Cardiac septum (tissue), 1 donor: ENCODE measurements around the gene CHST5. TPM values are rescaled to one million over a fixed set of nuclear protein-coding genes. Genes with fewer than 3 reads are reported as not detected.
"Not testable (repeated sequence)": the region's sequence is repeated elsewhere in the genome, so short reads cannot be mapped to it uniquely, and the experiment has no call there.

Source experiments
- DNase-seq: peaks from one replicate; pipeline ENCODE4 v3.0.0-alpha.2; 2020; ENCODE audit warnings: low spot score
- intact Hi-C: fragments of 100-400 bp; cut with DNase I; formaldehyde crosslinking; loops from one replicate; pipeline ENCODE4 v1.14.0; 2022
- total RNA-seq: library from RNA; stranded (reverse); fragmentation: NEBNext Ultra II Directional; extraction: Animal tissue kit (Norgen Biotek cat#: 25700); gene quantifications from one replicate; pipeline ENCODE4 v1.2.1, GENCODE V29; 2021
- donor health status: DM: no; HTN: no; CAD: no.

Gene CHST5
- total RNA-seq, 1 donor from 2014 or later: 0.11 TPM

GRCh38 chr16:75555707-75556430, 20.0 kb upstream of the CHST5 start, which contains the start of gene TMEM231:
Gene TMEM231, minus strand, starts transcription at chr16:75556252. Its CDS starts 43 bp downstream, at chr16:75556209.
- peak; percentile 98 for DNase-seq
- intact Hi-C loops: loop anchor here (2.0 to 5.0 kb wide), 2 partner anchors 35 to 91 kb away; partner anchors contain the start of genes KARS1 and TERF2IP

GRCh38 chr16:75555213-75555706, 19.4 kb upstream of the CHST5 start:
- DNase-seq: peak; percentile 89
- intact Hi-C loops: loop anchor here (2.0 to 5.0 kb wide), 2 partner anchors 36 to 92 kb away; partner anchors contain the start of genes KARS1 and TERF2IP

- DNase-seq: no peak
- intact Hi-C loops: no loop called here
Measured at GRCh38 chr16:75552951-75553350, 17.0 kb upstream of the CHST5 start.

GRCh38 chr16:75550211-75550662, 14.3 kb upstream of the CHST5 start:
- DNase-seq: no peak

GRCh38 chr16:75548456-75548855, 12.5 kb upstream of the CHST5 start:
- DNase-seq, intact Hi-C loops: not testable (repeated sequence)

More at GRCh38 chr16:75550211-75550662, 14.3 kb upstream of the CHST5 start:
- intact Hi-C loops: loop anchor here (2.0 kb wide), 1 partner anchor 77 kb away; no protein-coding TSS in a partner anchor

GRCh38 chr16:75546293-75546692, 10.4 kb upstream of the CHST5 start:
- intact Hi-C loops: no loop called here
- DNase-seq: no peak

GRCh38 chr16:75545879-75546278, 10.0 kb upstream of the CHST5 start:
- DNase-seq, intact Hi-C loops: not testable (repeated sequence)

- not testable (repeated sequence) for DNase-seq
Measured at GRCh38 chr16:75542462-75542861, 6.6 kb upstream of the CHST5 start.

GRCh38 chr16:75541236-75541635, 5.3 kb upstream of the CHST5 start:
- DNase-seq: no peak
- intact Hi-C loops: no loop called here

More at GRCh38 chr16:75542462-75542861, 6.6 kb upstream of the CHST5 start:
- intact Hi-C loops: not testable (repeated sequence)

- DNase-seq: peak; percentile 75
- intact Hi-C loops: not testable (repeated sequence)
Measured at GRCh38 chr16:75538882-75539565, 3.1 kb upstream of the CHST5 start.

GRCh38 chr16:75537776-75538175, 1.9 kb upstream of the CHST5 start:
- no peak for DNase-seq
- intact Hi-C loops: no loop called here

GRCh38 chr16:75535211-75535843, 581 bp downstream of the CHST5 start:
- intact Hi-C loops: no loop called here
- DNase-seq: no peak

- no peak for DNase-seq
- intact Hi-C loops: no loop called here
Measured at GRCh38 chr16:75534560-75535205, 1.2 kb downstream of the CHST5 start.

GRCh38 chr16:75532791-75533190, 3.1 kb downstream of the CHST5 start:
- no peak for DNase-seq
- intact Hi-C loops: no loop called here

- no peak for DNase-seq
- intact Hi-C loops: no loop called here
Measured at GRCh38 chr16:75532142-75532765, 3.7 kb downstream of the CHST5 start.

- no peak for DNase-seq
- intact Hi-C loops: no loop called here
Measured at GRCh38 chr16:75529959-75530358, 5.9 kb downstream of the CHST5 start.

GRCh38 chr16:75529056-75529905, 6.6 kb downstream of the CHST5 start:
- intact Hi-C loops: no loop called here
- no peak for DNase-seq

GRCh38 chr16:75527825-75528299, 8.0 kb downstream of the CHST5 start:
- intact Hi-C loops: no loop called here
- no peak for DNase-seq
